ENCODE measurements around the gene KNOP1. TPM values are rescaled to one million over a fixed set of nuclear protein-coding genes. Genes with fewer than 3 reads are reported as not detected.
"Not testable (repeated sequence)": the region's sequence is repeated elsewhere in the genome, so short reads cannot be mapped to it uniquely, and the experiment has no call there.

Gene KNOP1
- total RNA-seq, 1 donor from 2014 or later: 19.0 TPM

GRCh38 chr16:19683453-19684236 lies 34.4 kb downstream of the KNOP1 start:
- intact Hi-C loops (cut with micrococcal nuclease): no loop called here
- H3K27me3 Mint-ChIP-seq: no peaks in the 10 kb centered on the region
- H3K4me1 Mint-ChIP-seq: no peaks in the 10 kb centered on the region
- ATAC-seq (ENCODE audit: low read depth): no peak
- no peak overlapping the region for H3K4me3 Mint-ChIP-seq
- CTCF ChIA-PET: no interaction called here
- no peak for DNase-seq
- peaks cover 10% of the 10 kb centered on the region for H3K9me3 Mint-ChIP-seq
- POLR2A ChIA-PET: no interaction called here
- TF ChIP-seq CTCF (IDR thresholded peaks at IDR 0.05): no peak
- H3K36me3 Mint-ChIP-seq (ENCODE audit: low read depth): peaks cover 80% of the 10 kb centered on the region
- H3K27ac Mint-ChIP-seq: no peak overlapping the region

- intact Hi-C loops (cut with micrococcal nuclease): no loop called here
- H3K9me3 Mint-ChIP-seq: peaks cover 10% of the 10 kb centered on the region
- ChIA-PET POLR2A (no interaction called here), CTCF (no interaction called here)
- no peak overlapping the region for H3K27ac Mint-ChIP-seq
- TF ChIP-seq CTCF (IDR thresholded peaks at IDR 0.05): no peak
- no peaks in the 10 kb centered on the region for H3K27me3 Mint-ChIP-seq
- H3K4me3 Mint-ChIP-seq: no peak overlapping the region
- ATAC-seq (ENCODE audit: low read depth) (no peak), DNase-seq (no peak)
- H3K36me3 Mint-ChIP-seq (ENCODE audit: low read depth): peaks cover 70% of the 10 kb centered on the region
- H3K4me1 Mint-ChIP-seq: no peaks in the 10 kb centered on the region
These were observed 36.4 kb downstream of the KNOP1 start for GRCh38 chr16:19681637-19682036.

GRCh38 chr16:19680881-19681340 lies 37.1 kb downstream of the KNOP1 start:
- H3K4me1 Mint-ChIP-seq: no peaks in the 10 kb centered on the region
- no peaks in the 10 kb centered on the region for H3K27me3 Mint-ChIP-seq
- TF ChIP-seq CTCF (IDR thresholded peaks at IDR 0.05): no peak
- no peak overlapping the region for H3K4me3 Mint-ChIP-seq
- no peak for ATAC-seq (ENCODE audit: low read depth)
- POLR2A ChIA-PET: interaction anchor here (0.6 kb wide), 1 partner anchor 317 kb away, joined by 6 read pairs; no protein-coding TSS in a partner anchor
- peaks cover 69% of the 10 kb centered on the region for H3K36me3 Mint-ChIP-seq (ENCODE audit: low read depth)
- intact Hi-C loops (cut with micrococcal nuclease): no loop called here
- peaks cover 10% of the 10 kb centered on the region for H3K9me3 Mint-ChIP-seq
- no peak overlapping the region for H3K27ac Mint-ChIP-seq
- no peak for DNase-seq
- CTCF ChIA-PET: no interaction called here

- ATAC-seq (ENCODE audit: low read depth); H3K9me3 Mint-ChIP-seq; intact Hi-C loops (cut with micrococcal nuclease); H3K4me1 Mint-ChIP-seq; H3K4me3 Mint-ChIP-seq; DNase-seq; CTCF ChIA-PET; H3K27me3 Mint-ChIP-seq; POLR2A ChIA-PET; H3K27ac Mint-ChIP-seq: not testable (repeated sequence)
- peaks cover 67% of the 10 kb centered on the region for H3K36me3 Mint-ChIP-seq (ENCODE audit: low read depth)
These were observed 38.7 kb downstream of the KNOP1 start for GRCh38 chr16:19679281-19679680.

- peaks cover 65% of the 10 kb centered on the region for H3K36me3 Mint-ChIP-seq (ENCODE audit: low read depth)
- POLR2A ChIA-PET: interaction anchor here (0.7 kb wide), 1 partner anchor 11 kb away, joined by 4 read pairs; no protein-coding TSS in a partner anchor
These were observed 39.2 kb downstream of the KNOP1 start for GRCh38 chr16:19678804-19679203.

More at GRCh38 chr16:19678804-19679203, 39.2 kb downstream of the KNOP1 start:
- no peak for TF ChIP-seq CTCF (IDR thresholded peaks at IDR 0.05)
- no peak overlapping the region for H3K4me3 Mint-ChIP-seq
- H3K27ac Mint-ChIP-seq: no peak overlapping the region
- peaks cover 4% of the 10 kb centered on the region for H3K9me3 Mint-ChIP-seq
- ATAC-seq (ENCODE audit: low read depth) (no peak), DNase-seq (no peak)
- no peaks in the 10 kb centered on the region for H3K4me1 Mint-ChIP-seq
- intact Hi-C loops (cut with micrococcal nuclease): no loop called here
- H3K27me3 Mint-ChIP-seq: no peaks in the 10 kb centered on the region
- CTCF ChIA-PET: no interaction called here
